NCI-H748 (cell line): ENCODE results near the gene ADCYAP1R1.

Experiments used
- DNase-seq: peaks from one replicate; lab custom pipeline; 2025; ENCODE audit not compliant: unreplicated experiment; lab: John Stamatoyannopoulos, UW

ADCYAP1R1 gene

GRCh38 chr7:31036924-31037323, 15.2 kb upstream of the ADCYAP1R1 start:
- no peak for DNase-seq

DNA sequence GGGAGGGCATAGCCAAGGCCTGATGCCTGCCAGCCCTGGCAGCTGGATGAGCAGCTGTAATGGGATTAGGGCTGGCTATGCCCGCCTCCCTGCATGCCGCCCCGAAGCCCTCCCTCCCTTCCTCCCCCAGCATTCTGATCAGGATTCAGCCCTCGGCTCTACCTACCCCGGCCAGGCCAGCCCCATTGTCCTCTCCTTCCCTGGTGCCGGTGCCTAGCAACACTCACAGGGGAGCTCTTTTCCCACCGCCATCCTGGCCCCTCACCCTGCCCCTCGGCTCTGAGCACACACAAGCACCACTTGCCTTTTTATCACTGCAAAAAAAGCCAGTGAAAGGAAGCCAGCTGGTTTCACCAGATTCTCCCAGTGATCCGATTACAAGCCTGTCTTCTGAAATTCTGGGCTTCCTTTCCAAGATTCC, 9.0 kb upstream of the ADCYAP1R1 start:
- peak; percentile 64 for DNase-seq

DNA sequence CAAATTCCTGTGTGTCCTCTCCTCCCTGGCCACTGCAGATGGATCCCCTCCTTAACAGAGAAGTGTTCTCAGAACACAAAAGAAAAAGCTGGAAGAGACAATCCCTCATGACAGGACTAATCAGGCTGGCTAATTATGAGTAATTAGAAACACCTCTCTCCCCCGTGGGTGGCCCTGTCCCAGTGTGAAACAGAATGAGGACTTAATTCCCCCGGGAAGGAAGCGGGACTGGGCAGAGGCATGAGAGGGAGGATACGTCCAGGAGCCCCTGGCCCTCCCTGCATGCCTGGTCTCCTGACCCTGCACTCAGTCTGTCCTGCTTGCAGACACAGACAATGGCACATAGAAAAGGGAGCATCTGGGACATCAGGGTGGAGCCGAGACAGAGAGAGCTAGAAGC, 7.6 kb upstream of the ADCYAP1R1 start:
- DNase-seq, result no peak

DNA sequence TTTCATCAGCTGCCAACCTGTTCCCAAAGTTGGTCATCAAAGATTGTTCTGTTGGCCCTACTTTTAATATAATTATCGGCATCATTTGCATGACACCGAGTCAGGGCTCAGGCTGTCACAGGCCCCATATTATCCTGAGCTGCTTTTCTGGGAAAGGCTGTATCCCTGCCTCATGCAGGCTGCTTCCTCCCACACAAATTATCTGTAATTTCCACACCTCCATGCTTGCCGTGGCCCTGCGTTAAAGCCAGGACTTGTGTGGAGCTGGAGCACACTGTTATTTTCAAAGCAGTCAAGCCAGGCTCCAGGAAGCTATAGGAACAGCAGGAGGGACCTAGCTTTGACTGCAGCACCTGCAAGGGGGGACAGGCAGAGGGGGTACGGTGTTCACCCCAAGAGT, 5.4 kb upstream of the ADCYAP1R1 start:
- DNase-seq, result no peak

GRCh38 chr7:31047313-31048146, 4.6 kb upstream of the ADCYAP1R1 start:
- DNase-seq, result no peak

DNA sequence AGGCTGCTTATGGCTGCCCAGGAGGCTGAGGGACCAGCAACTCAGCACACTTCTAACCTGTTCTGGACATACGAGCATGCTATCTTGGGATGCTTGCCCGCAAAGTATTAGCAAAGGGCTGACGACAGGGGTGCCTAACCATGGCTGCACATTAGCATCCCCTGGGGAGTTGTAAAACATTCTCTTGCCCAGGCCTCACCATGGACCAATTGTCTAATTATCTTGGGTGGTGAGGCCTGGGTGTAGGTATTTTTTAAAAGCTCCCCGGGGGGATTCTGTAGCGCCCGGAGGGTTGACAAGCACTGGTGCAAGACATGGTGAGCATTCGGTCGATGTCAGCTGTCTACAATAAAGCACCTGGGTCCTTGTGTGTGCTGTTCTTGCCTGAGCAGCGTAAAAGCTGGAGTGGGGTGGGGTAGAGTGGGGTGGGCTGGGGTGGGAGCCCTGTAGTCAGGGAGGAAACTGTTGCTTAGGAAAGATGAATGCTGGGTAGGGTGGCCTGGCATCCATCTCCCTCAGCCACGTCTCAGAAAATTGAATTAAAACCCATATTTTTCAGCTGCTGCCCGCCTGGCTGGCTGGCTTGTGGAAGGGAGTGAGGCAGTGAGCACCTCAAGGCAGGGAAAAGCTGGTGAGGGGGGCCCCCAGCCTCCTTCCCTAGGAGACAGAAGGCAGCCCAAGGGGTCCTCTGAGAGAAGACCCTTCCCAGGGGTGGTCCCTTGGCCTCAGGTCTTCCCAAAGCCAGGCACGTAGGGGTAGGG, 2.9 kb upstream of the ADCYAP1R1 start:
- no peak for DNase-seq

- DNase-seq, result no peak
These were observed 356 bp downstream of the ADCYAP1R1 start for GRCh38 chr7:31052487-31052840.

- DNase-seq, result peak; percentile 24
These were observed 913 bp downstream of the ADCYAP1R1 start for GRCh38 chr7:31052841-31053601.

DNA sequence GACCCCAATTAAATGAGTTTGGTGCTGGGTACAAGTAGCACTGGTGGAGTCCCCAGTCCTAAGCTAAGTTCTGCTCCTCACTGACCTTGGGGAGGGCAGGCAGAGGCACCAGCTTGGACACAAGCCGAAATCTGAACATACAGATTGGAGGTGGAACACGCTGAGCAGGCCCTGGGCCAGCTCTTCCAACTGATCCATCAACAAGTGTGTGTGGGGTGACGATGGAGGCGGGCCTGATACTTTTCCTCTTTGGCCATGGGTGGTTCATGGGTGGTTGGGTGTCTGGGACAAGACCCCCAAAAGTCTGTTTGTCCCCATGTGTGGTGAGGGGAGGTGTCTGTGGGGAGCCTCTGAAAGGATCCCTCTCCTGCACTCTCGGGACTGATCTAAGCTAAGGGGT, 1.9 kb downstream of the ADCYAP1R1 start:
- no peak for DNase-seq

GRCh38 chr7:31054608-31055278, 2.6 kb downstream of the ADCYAP1R1 start:
- DNase-seq, result no peak

GRCh38 chr7:31055471-31055870, 3.4 kb downstream of the ADCYAP1R1 start:
- peak; percentile 22 for DNase-seq

- DNase-seq, result peak; percentile 36
These were observed 4.8 kb downstream of the ADCYAP1R1 start for GRCh38 chr7:31056775-31057346.

GRCh38 chr7:31058122-31058521, 6.0 kb downstream of the ADCYAP1R1 start:
- DNase-seq, result no peak

DNA sequence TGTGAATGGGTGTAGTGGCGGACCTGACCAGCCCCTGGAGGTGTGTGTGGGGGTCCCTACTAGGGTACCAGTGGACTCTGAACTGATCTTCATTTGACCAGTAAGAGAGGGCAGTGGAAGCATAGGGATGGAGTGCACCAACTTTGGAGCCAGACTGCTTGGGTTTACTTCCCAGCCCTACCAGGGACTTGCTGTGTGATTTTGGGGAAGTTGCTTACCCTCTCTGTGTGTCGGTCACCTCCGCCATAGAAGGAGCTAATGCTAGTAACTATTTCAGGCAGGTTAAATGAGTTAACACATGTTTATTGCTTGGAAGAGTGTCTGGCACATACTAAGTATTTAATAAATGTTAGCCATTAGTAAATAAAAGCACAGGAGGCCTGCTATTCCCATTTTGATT, 6.6 kb downstream of the ADCYAP1R1 start:
- no peak for DNase-seq

DNA sequence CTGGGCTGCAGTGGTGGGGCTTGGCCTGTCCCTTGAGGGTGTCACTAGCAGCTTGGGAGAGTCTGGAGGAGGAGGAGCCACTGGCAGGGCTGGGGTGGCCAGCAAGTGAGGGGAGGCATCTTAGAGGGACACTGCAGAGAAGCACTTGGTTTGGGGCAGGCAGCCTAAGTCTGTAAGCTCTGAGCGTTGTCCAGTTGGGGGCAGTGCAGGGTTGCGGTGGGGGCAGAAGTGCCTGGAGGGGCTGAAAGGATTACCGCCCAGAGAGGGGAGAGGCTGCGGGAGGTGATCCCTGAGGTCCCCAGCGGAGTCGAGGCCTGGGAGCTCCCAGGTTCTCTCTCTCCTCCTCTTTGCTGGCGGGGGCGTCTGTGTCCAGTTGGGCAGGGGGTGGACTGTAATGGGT, 7.4 kb downstream of the ADCYAP1R1 start:
- no peak for DNase-seq

DNA sequence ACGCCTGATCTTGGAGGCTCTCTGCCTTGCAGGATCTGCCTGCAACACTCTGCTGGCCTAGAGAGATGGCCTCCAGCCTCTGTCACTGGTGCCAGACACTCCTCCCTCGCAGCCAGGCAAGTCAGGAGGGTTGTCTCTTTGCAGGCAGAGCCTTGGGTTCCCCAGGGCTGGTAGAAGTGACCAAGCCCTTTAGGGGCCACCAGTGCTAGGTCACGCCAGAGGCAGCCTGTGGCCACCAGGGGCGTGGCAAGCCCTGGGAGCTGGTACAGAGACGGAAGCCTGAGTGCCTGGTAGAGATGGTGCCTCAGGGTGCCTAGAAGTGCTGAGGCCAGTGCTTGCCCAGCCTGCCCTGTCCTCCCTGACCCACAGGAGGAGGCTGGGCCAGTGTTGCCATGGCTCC, 9.1 kb downstream of the ADCYAP1R1 start:
- no peak for DNase-seq

DNA sequence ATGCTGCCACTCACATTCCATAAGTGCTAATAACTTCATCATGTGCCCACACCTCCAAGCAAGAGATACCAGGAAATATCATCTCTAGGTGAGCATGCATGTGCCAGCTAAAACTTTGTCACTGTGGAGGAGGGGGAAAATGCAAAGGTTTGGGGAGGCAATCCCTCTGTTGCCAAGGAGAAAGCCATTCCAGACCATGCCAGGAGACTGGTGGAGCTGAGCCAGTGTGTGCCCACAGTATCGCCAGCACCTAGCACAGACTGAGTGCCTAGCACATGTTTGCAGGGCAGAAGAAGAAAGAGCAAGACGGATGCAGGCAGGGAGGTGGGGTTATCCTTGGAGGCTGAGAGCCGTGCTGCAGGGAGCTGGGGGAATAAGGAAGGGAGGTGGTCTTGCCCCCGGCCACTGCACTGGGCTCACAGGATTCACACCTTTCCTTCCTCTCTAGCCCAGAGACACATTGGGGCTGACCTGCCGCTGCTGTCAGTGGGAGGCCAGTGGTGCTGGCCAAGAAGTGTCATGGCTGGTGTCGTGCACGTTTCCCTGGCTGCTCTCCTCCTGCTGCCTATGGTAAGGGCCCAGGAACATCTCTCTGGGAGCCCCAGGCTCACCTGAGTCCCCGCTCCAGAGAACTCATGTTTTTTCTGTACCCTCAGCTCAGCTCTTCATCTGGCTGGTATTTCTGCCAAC, 10.8 kb downstream of the ADCYAP1R1 start:
- DNase-seq, result no peak

- no peak for DNase-seq
These were observed 13.0 kb downstream of the ADCYAP1R1 start for GRCh38 chr7:31065021-31065593.

DNA sequence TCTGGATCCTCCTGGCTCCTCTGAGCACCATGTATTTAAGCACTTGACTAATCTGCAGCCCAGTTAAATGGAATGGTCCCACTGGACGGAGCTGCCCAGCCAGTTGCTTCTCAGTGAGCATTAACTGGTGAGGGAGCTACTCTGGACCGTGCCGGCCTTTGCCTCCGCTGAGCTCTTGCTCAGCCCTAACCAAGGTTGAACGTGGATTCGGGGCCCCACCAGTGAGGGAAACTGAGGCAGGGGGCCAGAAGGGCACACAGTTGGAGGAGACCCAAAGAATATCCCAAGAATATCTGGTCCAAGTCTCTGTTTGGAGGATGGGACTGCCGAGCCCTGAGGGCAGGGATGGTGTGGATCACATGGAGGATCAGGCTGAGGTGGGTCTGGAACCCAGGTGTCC, 13.7 kb downstream of the ADCYAP1R1 start:
- DNase-seq, result no peak
